Activated CD8-positive, alpha-beta memory T cell treated with anti-CD3 and anti-CD28 coated beads for 4 hours (primary cell): ENCODE measurements around the gene DGCR2.
"Not testable (repeated sequence)": the region's sequence is repeated elsewhere in the genome, so short reads cannot be mapped to it uniquely, and the experiment has no call there.

Source experiments
- DNase-seq, 2 donors: peaks; one replicate each; pipeline ENCODE4 v3.0.0-alpha.2; 2020; ENCODE audit warnings: low read depth in 2 of 2

The DGCR2 gene

GRCh38 chr22:19109198-19110063 is 12.8 kb downstream of the DGCR2 start:
- peak; percentile 14 to 35 for DNase-seq

DNA sequence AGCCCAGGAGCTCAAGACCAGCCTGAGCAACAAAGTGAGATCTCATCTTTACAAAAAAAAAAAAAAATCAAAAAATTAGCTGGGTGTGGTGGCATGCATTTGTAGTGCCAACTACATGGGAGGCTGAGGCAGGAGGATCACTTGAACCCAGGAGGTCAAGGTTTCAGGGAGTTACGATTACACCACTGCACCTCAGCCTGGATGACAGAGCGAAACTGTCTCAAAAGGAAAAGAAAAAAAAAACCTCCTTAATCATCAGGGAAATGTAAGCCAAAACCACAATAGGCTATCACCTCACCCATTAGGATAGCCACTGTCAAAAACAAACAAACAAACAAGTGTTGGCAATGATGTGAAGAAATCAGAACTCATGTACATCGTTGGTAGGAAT is 13.4 kb downstream of the DGCR2 start:
- DNase-seq, result no peak

DNA sequence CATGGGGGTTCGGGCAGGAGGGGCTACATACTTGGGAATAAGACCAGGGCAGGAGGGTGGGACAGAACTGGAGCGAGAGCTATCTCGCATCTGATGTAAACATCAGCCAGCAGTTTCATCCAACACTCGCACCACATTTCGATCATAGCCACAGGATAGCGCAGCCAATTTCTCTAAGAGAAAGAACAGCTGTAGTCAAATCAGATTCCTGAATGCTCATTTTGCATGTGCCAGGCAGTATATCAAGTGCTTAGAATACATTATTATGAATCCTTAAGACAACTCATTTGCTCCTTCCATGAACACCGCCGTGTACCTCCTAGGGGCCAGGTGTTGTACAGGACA is 14.5 kb downstream of the DGCR2 start:
- DNase-seq, result no peak

DNA sequence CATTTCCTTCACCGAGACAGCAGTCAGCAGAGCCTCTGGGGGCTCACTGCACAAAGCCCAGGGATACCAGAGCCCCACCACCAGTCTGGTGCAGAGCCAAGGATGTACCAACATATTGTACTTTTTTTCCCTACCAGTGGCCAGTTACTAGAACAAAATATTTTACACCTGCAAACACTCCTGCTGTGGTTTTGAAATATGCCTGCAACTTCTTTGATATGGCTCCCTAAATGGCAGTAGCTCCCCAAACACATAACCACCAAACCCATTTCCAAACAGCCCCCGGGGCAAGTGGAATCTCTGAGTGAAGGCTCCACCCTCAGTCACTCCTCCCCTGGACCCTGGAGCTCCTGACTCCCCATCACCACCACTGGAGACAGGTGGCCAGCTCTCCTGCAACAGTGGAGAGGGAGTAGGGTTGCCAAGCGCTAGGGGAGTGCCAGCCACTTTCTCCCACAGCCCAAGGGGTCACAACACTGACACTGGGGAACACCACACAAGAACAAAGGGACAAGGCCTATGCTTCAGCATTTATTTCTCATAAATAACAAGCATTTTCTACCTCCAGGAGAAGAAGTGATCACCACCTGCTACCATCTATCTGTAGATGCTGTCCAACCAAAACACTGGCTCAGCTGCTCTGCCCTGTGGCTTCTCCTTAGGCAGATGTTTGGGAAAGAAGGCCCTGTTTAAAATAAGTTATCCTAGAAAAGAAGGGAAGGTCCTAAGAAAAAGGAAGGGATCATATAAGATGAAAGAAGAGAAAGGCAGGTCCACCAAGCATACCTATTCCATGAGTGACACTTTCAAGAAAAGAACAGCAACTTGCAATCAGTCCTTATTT is 15.1 kb downstream of the DGCR2 start:
- no peak for DNase-seq

GRCh38 chr22:19105867-19106802 is 16.1 kb downstream of the DGCR2 start:
- no peak for DNase-seq

GRCh38 chr22:19105456-19105855 is 16.8 kb downstream of the DGCR2 start:
- no peak for DNase-seq

GRCh38 chr22:19103880-19104821 is 18.1 kb downstream of the DGCR2 start:
- no peak for DNase-seq

- DNase-seq, result no peak
These were observed 24.1 kb downstream of the DGCR2 start for GRCh38 chr22:19098157-19098556.

DNA sequence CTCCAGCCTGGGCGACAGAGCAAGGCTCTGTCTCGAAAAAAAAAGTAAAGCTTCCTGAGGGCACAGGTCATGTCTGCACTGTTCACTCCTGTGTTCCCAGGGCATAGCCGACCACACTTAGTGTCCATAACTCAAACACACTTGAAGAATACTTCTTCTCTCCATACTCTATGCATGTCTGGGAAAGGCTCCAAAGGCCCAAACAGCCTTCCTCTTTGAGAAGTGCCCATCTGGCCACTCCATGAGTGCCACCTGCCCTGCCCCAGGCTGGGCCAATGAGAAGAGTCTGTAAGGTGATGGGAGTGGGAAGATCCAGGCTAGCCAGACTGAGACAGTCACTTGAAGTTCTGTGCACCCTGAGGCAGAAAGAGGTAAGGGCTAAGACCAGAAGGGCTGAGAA is 24.7 kb downstream of the DGCR2 start:
- no peak for DNase-seq

GRCh38 chr22:19096555-19096954 is 25.7 kb downstream of the DGCR2 start:
- no peak for DNase-seq

DNA sequence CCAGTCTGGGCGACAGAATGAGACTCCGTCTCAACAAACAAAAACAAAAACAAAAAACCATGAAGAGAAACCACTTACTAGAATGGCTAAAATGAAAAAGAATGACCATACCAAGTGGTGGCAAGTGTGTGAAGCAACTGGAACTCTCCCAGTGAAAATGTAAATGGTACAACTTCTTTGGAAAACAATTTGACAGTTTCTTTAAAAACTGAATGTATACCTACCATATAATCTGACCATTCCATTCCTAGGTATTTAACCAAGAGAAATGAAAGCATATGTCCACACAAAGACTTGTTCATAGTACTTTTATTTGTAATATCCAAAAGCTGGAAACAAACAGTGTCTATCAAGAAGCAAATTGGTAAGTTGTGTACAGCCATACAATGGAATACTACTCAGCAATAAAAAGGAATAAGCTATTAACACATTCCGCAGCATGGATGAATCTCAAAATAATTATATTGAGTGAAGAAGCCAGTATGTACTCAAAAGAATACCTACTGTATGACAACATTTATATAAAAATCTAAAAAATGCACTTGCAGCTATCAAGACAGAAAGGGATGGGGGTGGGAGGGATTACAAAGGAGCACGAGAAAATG is 27.7 kb downstream of the DGCR2 start:
- no peak for DNase-seq

DNA sequence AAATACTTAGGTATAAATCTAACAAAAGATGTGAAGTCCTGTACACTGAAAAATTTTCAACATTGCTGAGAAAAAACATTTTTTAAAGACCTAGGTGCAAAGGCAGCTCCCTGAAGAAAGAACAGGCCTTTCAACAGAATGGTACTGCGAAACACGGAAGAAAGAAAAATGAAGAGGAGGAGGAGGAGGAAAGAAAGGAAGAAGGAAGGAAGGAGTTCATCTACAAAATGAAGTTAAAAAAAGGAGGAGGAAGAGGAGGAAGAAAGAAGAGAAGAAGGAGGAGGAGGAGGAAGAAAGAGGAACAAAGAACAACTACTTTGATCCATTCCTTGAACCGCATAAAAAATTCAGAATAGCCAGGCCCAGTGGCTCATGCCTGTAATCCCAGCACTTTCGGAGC is 29.5 kb downstream of the DGCR2 start:
- no peak for DNase-seq

- DNase-seq, result no peak
These were observed 31.6 kb downstream of the DGCR2 start for GRCh38 chr22:19090586-19091127.

DNA sequence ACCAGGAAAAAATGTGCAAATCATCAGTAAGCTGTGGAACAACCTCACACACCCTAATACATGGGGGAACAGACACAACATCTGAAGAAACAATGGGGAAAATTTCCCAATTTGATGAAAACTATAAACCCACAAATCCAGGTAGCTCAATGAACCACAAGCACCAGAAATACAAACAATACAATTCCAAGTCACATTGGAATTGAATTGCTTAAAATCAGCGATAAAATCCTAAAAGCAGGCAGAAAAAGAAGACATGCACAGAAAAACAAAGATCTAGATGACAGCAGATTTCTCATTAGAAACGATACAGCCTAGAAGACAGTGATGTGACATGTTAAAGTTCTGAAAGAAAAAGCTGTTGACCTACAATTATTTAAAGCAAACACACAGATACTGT is 32.0 kb downstream of the DGCR2 start:
- no peak for DNase-seq

- no peak for DNase-seq
These were observed 33.2 kb downstream of the DGCR2 start for GRCh38 chr22:19088866-19089595.

- DNase-seq, result no peak
These were observed 35.3 kb downstream of the DGCR2 start for GRCh38 chr22:19086896-19087295.

DNA sequence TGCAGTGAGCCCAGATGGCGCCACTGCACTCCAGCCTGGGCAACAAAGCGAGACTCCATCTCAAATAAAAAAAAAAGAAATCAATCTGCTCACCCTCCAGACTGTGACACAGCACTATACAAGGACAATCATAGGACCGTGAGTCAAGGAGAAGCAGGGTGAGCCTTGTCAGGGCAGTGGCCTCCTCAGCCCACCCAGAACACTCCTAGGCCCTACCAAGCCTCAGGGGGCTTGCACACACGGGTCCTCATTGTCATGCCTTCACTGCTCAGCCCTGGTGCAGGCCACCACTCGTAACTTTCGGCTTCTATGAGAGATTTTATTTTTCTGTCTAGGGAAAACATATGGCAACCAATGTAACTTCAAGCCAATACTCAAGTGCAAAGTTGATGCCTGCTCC is 35.8 kb downstream of the DGCR2 start:
- DNase-seq, result no peak

DNA sequence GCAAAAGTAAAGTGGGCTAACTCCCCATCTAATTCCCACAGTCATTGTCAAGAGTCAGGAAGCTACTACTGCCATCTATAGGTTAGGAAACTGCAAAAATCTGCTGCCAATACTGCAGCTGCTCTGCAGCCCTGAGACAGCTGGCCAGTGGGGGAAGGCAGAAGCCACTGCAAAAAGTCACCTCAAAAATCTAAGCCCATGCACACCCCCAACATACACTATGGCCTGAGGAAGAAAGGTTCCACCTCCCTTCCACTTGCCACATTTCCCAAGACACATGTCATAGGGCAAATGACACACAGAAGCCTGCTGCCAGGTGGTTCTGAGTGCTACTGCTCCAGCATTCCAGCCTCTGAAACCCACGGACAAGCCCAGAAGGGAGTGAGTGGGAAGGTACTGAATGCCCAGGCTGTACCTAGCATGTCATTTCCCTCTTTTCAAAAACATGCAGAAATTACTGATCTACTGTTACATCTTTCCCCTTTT is 36.9 kb downstream of the DGCR2 start:
- no peak for DNase-seq

DNA sequence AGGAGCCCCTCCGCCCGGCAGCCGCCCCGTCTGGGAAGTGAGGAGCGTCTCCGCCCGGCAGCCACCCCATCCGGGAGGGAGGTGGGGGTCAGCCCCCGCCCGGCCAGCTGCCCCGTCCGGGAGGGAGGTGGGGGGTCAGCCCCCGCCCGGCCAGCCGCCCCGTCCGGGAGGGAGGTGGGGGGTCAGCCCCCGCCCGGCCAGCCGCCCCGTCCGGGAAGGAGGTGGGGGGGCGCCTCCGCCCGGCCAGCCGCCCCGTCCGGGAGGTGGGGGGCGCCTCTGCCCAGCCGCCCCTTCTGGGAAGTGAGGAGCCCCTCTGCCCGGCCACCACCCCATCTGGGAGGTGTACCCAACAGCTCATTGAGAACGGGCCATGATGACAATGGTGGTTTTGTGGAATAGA is 37.6 kb downstream of the DGCR2 start:
- not testable (repeated sequence) for DNase-seq
